ENCODE data around the gene WNT11. TPM values are rescaled to one million over a fixed set of nuclear protein-coding genes. Genes with fewer than 3 reads are reported as not detected.

WNT11 gene
- total RNA-seq, 4 donors from 2014 or later, result 0.13 to 3.2 (median 0.38) TPM

DNA sequence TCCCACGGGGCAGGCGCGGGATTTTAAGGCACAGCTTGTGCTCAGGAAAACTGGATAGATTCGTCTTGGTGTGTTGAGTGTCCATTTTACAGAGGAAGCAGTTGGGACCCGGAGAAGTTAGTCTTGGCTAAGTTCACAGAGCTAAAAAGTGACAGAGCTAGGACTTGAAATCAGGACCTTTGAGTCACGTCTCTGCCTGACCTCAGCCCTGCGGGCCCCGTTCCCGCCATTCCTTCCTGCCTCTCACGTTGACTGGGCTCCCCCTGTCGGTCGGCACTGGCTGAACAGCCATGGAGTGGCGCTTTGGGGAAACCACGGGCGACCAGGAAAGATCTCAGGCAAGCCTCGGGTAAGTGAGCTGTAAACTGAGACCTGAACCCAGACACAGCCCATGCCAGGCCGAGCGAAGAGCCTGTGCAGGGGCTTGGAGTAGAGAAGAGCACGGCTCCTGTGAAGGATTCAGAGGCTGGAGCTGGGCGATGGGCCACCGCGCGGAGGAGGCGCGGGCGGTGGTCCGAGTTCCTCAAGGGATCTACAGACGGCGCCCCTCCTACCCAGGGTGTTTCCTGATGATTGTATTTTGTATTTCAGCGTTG is 54.1 kb downstream of the WNT11 start:
- Histone ChIP-seq H3K4me3 (peak overlapping the region; percentile 12 to 66 (median 38)), H3K27me3 (no peaks in the 10 kb centered on the region), H3K36me3 (no peaks in the 10 kb centered on the region), H3K9me3 (no peaks in the 10 kb centered on the region), H3K4me1 (peaks cover 3 to 16% (median 6%) of the 10 kb centered on the region in 3 donors), H3K27ac (no peak overlapping the region)
- intact Hi-C loops (cut with DNase I), result loop anchor here (5.0 kb wide), 1 partner anchor 250 kb away; no protein-coding TSS in a partner anchor
- TF ChIP-seq, protein P1, sequence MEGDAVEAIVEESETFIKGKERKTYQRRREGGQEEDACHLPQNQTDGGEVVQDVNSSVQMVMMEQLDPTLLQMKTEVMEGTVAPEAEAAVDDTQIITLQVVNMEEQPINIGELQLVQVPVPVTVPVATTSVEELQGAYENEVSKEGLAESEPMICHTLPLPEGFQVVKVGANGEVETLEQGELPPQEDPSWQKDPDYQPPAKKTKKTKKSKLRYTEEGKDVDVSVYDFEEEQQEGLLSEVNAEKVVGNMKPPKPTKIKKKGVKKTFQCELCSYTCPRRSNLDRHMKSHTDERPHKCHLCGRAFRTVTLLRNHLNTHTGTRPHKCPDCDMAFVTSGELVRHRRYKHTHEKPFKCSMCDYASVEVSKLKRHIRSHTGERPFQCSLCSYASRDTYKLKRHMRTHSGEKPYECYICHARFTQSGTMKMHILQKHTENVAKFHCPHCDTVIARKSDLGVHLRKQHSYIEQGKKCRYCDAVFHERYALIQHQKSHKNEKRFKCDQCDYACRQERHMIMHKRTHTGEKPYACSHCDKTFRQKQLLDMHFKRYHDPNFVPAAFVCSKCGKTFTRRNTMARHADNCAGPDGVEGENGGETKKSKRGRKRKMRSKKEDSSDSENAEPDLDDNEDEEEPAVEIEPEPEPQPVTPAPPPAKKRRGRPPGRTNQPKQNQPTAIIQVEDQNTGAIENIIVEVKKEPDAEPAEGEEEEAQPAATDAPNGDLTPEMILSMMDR (IDR thresholded peaks at IDR 0.05), result peak; percentile 88 to 96 (median 94)
- TF ChIP-seq POLR2A (IDR thresholded peaks at IDR 0.05), result no peak
- 12 to 19% methylated on average over 9 to 22 of the region's 30 CpGs for WGBS, 2 donors
- DNase-seq, result peak; percentile 14

GRCh38 chr11:76151556-76152085 is 54.7 kb downstream of the WNT11 start:
- no peak for TF ChIP-seq POLR2A (IDR thresholded peaks at IDR 0.05)
- TF ChIP-seq, protein P1 (IDR thresholded peaks at IDR 0.05), result no peak
- intact Hi-C loops (cut with DNase I), result loop anchor here (5.0 kb wide), 1 partner anchor 249 kb away; no protein-coding TSS in a partner anchor

DNA sequence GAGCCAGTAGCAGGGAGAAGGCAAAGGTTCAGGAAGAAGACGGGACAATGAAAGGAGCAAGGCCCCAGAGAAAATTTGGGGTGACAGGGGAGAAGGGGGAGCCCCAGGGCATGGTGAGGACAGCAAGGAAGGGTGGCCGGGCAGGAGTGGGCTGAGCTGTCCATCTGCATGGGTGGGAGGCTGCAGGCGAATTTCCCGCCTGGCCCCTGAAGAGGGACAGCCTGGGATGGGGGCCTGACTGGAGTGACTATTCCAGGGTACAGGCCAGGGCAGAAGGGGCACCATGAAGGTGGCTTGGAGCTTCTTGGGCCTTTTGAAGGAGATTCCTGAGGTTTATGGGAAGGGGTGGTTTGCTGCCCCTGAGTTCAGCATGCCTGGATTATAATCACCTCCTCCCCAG is 56.2 kb downstream of the WNT11 start:
- Histone ChIP-seq H3K27ac (no peak overlapping the region), H3K4me1 (peaks cover 3 to 16% (median 6%) of the 10 kb centered on the region in 3 donors), H3K27me3 (no peaks in the 10 kb centered on the region), H3K36me3 (no peaks in the 10 kb centered on the region), H3K9me3 (no peaks in the 10 kb centered on the region), H3K4me3 (no peak overlapping the region)
- intact Hi-C loops (cut with DNase I), result loop anchor here (5.0 kb wide), 1 partner anchor 248 kb away; no protein-coding TSS in a partner anchor
- TF ChIP-seq, protein P1 (IDR thresholded peaks at IDR 0.05), result no peak
- TF ChIP-seq POLR2A (IDR thresholded peaks at IDR 0.05), result no peak
- no peak for DNase-seq
- 75 to 97% methylated on average over 4 of the region's 4 CpGs for WGBS, 2 donors

More at GRCh38 chr11:76151556-76152085, 54.7 kb downstream of the WNT11 start:
- Histone ChIP-seq H3K27me3 (no peaks in the 10 kb centered on the region), H3K4me1 (peaks cover 3 to 16% (median 6%) of the 10 kb centered on the region in 3 donors), H3K27ac (no peak overlapping the region), H3K36me3 (no peaks in the 10 kb centered on the region), H3K9me3 (no peaks in the 10 kb centered on the region), H3K4me3 (peak overlapping the region in 1 of 4 donors; percentile 66)
- DNase-seq, result no peak
- 44 to 48% methylated on average over 5 of the region's 5 CpGs for WGBS, 2 donors

DNA sequence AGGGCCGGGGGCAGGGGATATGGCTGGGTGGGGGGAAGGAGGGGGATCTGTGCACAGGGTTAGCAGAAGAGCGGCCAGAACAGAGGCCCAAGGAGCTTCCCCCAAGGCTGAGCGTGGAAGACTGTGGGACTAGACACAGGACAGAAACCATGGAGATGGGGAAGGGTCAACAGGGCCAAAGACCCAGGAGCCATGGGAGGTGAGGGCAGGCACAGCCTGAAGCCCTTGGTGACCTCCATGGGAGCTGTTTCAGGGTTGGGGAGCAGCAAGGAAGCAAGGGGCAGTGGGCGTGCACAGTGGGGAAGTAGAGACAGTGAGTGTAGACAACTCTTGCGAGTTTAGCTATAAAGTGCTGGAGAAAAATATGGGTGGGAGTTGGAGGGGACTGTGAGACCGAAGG is 56.6 kb downstream of the WNT11 start:
- Histone ChIP-seq H3K27ac (no peak overlapping the region), H3K4me1 (peaks cover 3 to 16% (median 6%) of the 10 kb centered on the region in 3 donors), H3K4me3 (no peak overlapping the region), H3K9me3 (no peaks in the 10 kb centered on the region), H3K36me3 (no peaks in the 10 kb centered on the region), H3K27me3 (no peaks in the 10 kb centered on the region)
- intact Hi-C loops (cut with DNase I), result loop anchor here (5.0 kb wide), 1 partner anchor 247 kb away; no protein-coding TSS in a partner anchor
- DNase-seq, result no peak
- TF ChIP-seq POLR2A (IDR thresholded peaks at IDR 0.05), result no peak
- TF ChIP-seq, protein P1 (IDR thresholded peaks at IDR 0.05), result no peak
- WGBS, 2 donors, result 90 to 93% methylated on average over 5 to 6 of the region's 6 CpGs

GRCh38 chr11:76148941-76149613 is 57.2 kb downstream of the WNT11 start:
- Histone ChIP-seq H3K4me3 (no peak overlapping the region), H3K27ac (no peak overlapping the region), H3K36me3 (no peaks in the 10 kb centered on the region), H3K4me1 (peaks cover 3 to 16% (median 6%) of the 10 kb centered on the region in 3 donors), H3K27me3 (no peaks in the 10 kb centered on the region), H3K9me3 (no peaks in the 10 kb centered on the region)
- WGBS, 2 donors, result 76 to 82% methylated on average over 13 to 16 of the region's 17 CpGs
- TF ChIP-seq, protein P1 (IDR thresholded peaks at IDR 0.05), result no peak
- TF ChIP-seq POLR2A (IDR thresholded peaks at IDR 0.05), result no peak
- no peak for DNase-seq
- intact Hi-C loops (cut with DNase I), result no loop called here

Measured in esophagus squamous epithelium (tissue), 5 donors.